HG03469 (cell line): Measurements from ENCODE around the gene ABLIM2.

Experiments
- ATAC-seq: cut with Tn5 transposase; IDR thresholded peaks from one replicate; pipeline ENCODE4 v1.9.1; 2021; ENCODE audit warnings: mild to moderate bottlenecking, moderate library complexity, moderate number of reproducible peaks; ENCODE audit not compliant: unreplicated experiment

The ABLIM2 gene

DNA sequence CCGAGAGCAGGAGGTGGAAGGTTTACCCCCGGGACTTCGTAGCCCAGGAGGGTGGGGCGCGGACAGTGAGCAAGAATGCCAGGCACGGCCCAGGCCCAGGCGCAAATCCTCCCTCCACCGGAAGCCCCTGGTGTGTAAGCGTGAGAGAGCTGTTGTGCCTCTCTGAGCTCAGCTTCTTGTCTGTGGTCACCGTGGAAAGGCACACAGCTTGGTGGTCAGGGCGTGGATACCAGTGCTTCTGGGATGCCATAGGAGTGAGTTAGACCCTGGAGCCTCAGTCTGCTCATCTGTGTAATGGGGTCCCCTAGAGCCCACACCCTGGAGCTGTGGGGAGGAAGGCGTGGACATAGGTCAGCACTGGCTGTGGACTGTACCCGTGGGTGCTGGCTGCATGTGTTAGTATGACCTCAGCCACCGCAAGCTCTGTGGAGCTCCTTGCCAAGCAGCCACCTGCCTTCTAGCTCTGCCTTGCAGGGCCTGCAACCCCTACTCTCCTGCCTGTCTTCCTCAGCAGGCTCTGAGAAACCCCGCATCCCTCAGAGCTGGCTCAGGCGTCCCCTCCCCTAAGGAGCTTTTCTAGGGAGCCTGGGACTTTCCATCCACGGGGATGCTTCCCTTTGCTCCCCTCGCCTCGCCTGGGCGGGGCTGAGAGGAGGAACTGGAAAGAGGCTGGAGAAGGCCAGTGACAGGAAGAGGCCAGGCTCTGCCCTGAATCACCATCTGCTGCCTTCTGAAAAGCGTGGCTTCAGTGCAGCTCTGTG lies 190.9 kb downstream of the ABLIM2 start:
- ATAC-seq = no peak

- ATAC-seq = no peak
Observed at GRCh38 chr4:7967063-7967440, 191.6 kb downstream of the ABLIM2 start.

DNA sequence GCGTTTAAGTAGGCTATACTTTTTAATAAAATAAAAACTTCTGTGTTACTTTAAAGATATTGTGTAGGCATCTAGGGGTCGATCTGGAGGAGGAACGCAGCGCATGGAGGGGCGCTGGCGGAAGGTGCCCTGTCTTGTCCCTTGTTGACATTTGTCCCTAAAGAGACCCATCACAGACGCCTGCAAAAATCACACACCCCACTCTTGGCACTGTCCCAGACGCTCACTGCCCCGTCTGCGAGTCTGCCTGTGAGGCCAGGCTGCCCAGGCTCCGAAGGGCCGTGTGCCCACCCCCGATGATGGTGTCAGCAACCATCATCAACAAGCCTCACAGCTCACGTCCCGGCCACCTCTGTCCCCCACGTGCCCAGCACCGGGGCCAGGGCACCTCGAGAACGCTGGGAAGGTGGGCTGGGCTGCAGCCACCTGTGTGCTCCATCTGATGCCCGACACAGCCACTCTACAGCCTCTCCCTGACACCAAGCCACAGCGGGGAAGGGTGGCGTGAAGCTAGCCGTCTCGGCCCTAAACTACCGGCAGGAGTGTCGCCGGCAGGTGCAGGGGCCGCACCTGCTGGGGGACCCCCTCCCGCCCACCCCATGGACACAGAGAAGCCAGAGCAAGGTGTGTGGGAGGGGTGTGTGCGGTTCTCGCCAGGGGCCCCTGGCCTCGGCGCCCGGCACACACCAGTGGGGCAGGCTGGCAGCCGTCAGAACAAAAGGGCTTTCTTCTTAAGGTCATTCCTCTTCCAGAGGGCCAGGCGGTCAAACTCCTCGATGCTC lies 192.1 kb downstream of the ABLIM2 start:
- no peak for ATAC-seq

- no peak for ATAC-seq
Observed at GRCh38 chr4:7964890-7965662, 193.5 kb downstream of the ABLIM2 start.

GRCh38 chr4:7964459-7964858 lies 194.2 kb downstream of the ABLIM2 start:
- no peak for ATAC-seq

GRCh38 chr4:7963691-7964090 lies 194.9 kb downstream of the ABLIM2 start:
- ATAC-seq = no peak

DNA sequence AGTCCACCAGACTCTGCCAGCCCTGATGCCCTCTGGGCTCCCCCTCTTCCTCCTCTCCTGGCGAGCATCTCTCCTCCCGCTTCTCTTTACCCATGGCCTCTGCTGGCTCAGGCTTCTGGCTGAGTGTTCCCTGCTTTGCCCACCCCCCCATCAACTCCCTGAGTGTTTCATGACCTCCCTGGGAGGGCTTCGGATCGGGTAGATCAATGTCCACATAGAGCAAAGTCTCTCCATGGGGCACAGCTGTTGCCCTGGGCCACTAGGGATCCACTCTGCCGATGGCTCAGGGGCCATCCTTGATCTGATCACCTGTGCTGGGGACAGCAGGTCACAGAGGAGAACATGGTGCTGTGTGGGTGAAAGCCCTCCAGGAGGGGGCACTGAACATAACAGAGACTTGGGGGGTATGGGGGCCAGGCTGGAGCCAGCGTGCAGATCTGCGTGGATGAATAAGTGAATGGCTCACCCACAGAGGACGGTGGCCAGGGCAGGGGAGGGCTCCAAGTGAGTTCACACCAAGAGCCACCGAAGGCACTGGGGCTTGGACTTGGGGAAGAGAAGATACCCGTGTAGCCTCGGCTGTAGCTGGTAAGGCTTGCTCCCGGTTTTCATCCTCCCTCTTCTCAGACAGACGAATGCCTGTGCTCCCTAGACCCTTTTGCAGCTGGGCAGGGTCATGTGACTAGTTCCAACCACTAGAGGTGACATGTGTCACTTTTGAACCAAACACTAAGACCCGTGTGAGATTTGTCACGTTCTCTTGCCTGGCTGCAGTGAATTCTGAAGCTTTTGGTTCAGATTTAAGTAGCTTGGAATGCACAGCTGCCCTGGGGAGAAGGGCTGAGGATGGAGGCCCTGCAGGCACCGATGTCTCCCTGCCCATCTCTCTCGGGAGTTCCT lies 195.8 kb downstream of the ABLIM2 start:
- ATAC-seq = no peak

DNA sequence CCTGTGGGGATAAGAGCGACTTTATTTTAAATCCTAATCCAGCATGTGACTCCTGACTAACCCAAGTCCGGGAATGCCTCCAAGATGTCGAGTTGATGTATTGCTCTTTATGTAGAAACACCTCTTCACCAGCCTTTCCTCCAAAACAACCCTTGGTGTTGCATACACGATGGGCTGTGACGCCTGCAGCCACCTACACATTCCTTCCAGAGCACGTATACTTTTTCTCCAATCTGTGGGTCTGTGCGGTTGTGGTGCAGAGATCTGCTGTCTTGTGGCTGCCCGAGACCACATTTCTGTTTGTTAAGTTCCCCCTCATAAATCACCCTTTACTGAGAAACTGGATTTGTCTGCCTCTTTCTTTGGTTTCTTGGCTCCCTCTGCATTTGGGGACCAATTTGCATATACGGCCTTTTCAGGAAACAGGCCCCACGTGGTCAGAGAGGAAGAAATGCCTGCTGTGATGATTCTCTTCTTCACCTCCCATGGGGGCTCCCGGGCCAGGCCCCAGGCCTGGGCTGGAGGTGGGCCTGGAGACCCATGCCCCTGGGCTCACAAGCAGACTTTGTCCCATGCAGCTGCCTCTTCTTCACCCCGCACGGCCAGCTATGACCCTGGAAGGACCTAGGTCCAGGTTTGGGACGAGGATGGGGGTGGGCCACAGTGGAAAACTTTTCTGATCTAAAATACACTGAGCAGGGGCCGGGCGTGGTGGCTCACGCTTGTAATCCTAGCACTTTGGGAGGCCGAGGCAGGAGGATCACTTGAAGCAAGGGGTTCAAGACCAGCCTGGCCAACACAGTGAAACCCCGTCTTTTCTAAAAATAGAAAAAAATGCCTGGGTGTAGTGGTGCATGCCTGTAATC lies 197.6 kb downstream of the ABLIM2 start:
- ATAC-seq = peak; percentile 64

DNA sequence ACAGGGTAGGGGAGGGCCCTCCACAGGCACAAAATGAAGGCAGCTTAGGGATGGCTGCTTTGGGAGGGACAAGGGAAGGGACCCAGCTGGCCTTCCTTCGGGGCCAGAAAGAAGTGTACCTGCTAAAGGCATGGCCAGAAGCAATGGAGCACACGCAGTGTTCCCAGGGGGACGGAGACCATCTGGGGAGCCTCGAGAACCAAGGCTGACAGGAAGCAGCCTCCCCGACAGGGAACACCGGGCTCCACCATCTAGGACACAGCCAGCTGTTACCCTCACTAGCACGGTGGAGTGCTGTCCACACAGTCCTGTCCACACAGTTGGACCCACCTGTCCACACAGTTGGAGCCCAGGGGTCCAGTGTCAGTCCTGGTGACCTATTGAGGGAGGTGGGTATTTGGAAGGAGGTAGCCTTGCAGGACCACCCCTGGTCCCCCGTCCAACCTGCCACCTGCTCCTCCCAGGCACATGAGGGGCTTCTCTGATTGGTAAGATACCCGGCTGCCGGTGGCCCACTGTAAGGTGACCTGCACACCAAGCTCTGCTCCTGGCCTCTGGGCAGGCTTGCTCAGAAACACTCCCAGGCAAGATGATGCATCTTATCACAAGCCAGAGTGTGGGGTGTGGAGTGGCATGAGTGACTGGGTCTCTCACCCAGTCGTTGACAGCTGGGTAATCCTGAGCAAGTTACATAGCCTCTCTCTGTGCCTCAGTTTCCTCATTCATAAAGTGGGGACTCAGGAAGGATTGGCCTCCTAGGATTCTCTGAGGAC lies 198.4 kb downstream of the ABLIM2 start:
- ATAC-seq = no peak

- no peak for ATAC-seq
Observed at GRCh38 chr4:7959078-7959477, 199.5 kb downstream of the ABLIM2 start.

- no peak for ATAC-seq
Observed at GRCh38 chr4:7956934-7957656, 201.5 kb downstream of the ABLIM2 start.

DNA sequence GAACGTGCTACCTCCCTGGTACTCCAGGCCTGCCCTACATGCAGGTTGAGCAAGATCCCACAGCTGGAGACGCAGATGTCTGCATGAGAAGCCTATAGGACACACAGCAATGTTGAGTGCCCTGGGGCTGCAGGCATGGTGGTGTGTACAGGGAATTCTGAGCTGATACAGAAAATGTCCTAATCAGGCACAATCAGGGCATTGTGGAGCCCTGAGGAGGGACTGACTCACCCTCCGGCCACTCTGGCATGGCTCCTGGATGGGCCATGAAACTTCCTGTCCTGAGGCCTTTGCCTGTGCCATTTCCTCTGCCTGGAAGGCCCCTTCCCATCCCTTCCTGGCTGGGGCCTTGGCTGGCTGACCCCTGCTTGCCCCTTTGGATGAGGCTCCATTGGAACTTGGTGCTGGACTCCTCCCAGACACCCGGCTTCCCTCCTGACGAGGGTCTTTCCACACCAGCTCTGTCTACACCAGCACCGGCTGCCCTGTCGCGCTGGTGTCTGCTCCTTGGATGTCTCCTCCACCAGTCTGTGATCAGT lies 202.3 kb downstream of the ABLIM2 start:
- no peak for ATAC-seq

DNA sequence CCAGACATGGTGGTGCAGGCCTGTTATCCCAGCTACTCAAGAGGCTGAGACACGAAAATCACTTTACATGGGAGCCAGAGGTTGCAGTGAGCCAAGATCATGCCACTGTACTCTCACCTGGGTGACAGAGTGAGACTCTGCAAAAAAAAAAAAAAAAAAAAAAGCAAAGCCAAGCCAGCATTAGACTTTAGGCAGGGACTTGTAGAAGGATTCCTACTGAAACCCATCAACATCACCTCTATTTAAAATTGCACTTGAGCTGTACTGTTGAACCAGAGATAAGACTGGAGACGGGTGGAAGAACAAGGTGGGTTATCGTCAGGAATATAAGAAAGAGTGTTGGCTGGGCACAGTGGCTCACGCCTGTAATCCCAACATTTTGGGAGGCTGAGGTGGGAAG lies 203.2 kb downstream of the ABLIM2 start:
- no peak for ATAC-seq

GRCh38 chr4:7952615-7953014 lies 206.0 kb downstream of the ABLIM2 start:
- ATAC-seq = no peak

GRCh38 chr4:7950301-7951092 lies 208.1 kb downstream of the ABLIM2 start:
- ATAC-seq = no peak

DNA sequence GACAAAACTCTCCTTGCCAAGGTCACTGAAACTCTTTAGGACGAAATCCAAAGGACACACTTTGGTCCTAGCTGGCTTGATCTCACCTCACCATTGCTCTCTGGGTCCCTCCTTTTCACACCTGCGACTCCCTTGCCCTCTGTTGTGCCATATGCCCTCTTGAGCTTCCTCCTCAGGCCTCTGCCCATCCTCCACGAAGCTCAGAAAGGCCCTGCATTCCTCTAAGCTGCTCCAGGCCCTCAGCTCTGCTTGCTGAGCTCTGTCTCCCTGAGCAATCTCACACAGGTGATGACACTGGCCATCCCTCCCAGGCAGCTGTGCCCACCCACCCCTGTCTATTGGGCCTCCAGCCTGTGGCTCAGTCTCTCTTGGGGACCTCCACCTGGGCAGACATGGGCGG lies 208.9 kb downstream of the ABLIM2 start:
- ATAC-seq = no peak

GRCh38 chr4:7947927-7948326 lies 210.7 kb downstream of the ABLIM2 start:
- ATAC-seq = no peak
